Activated naive CD8-positive, alpha-beta T cell treated with anti-CD3 and anti-CD28 coated beads, Interleukin-2, amount 50 U/mL, for 24 hours (primary cell): ENCODE data around the gene NLE1.
"Not testable (repeated sequence)": the region's sequence is repeated elsewhere in the genome, so short reads cannot be mapped to it uniquely, and the experiment has no call there.

Experiments
- ATAC-seq: fragments of 150-1000 bp; cut with Tn5 transposase; one replicate; pipeline ENCODE4 v1.10.0; 2021
- DNase-seq: peaks from one replicate; pipeline ENCODE4 v3.0.0; 2021
- H3K27ac Mint-ChIP-seq: one replicate; pipeline ENCODE4 v1.8.0; 2021; ENCODE audit warnings: mild to moderate bottlenecking, mixed read lengths
- H3K27me3 Mint-ChIP-seq: one replicate; pipeline ENCODE4 v1.8.0; 2021; ENCODE audit warnings: mixed read lengths
- H3K36me3 Mint-ChIP-seq: one replicate; pipeline ENCODE4 v1.8.0; 2021; ENCODE audit warnings: low read depth, mixed read lengths
- H3K4me1 Mint-ChIP-seq: one replicate; pipeline ENCODE4 v1.8.0; 2021; ENCODE audit warnings: mixed read lengths
- H3K4me3 Mint-ChIP-seq: one replicate; pipeline ENCODE4 v1.8.0; 2021; ENCODE audit warnings: mild to moderate bottlenecking, moderate library complexity, mixed read lengths
- H3K9me3 Mint-ChIP-seq: one replicate; pipeline ENCODE4 v1.8.0; 2021; ENCODE audit warnings: mixed read lengths

Gene NLE1

GRCh38 chr17:35141681-35142466 is at the start of gene NLE1:
NLE1 (minus strand) TSS chr17:35142303; CDS start chr17:35142275, 28 bp downstream.
- no peaks in the 10 kb centered on the region for H3K27me3 Mint-ChIP-seq
- peak within 1 kb of the TSS; percentile 86 for H3K4me3 Mint-ChIP-seq
- H3K36me3 Mint-ChIP-seq, result peaks cover 23% of the 10 kb centered on the region
- peak within 1 kb of the TSS; percentile 88 for H3K27ac Mint-ChIP-seq
- peaks cover 18% of the 10 kb centered on the region for H3K4me1 Mint-ChIP-seq
- ATAC-seq, result peak; percentile 93
- H3K9me3 Mint-ChIP-seq, result no peaks in the 10 kb centered on the region
- DNase-seq, result peak; percentile 93

GRCh38 chr17:35191001-35191695 is 49.0 kb upstream of the NLE1 start:
- Mint-ChIP-seq H3K27ac (no peak overlapping the region), H3K36me3 (no peaks in the 10 kb centered on the region), H3K4me1 (peaks cover 60% of the 10 kb centered on the region), H3K9me3 (no peaks in the 10 kb centered on the region), H3K27me3 (no peaks in the 10 kb centered on the region), H3K4me3 (no peak overlapping the region)
- DNase-seq, result no peak
- no peak for ATAC-seq

DNA sequence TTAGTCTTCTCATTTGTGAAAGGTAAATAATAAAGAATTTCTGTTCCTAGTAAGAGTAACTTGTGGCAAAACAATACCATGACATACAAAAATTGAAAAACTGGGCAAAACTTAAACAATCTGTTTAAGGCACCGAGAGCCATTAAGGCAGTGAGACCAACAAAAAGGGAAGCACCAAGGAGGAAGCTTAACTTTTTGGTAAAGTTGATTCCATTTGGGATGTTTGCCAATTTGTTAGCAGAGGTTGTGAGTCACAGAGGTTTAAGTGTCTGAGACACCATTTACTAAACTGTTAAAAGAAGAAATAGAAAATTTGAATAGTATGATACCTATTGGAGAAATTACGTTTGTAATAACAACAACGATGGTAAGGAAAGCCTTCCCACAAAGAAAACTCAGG is 47.2 kb upstream of the NLE1 start:
- H3K27ac Mint-ChIP-seq, result peak overlapping the region; percentile 45
- no peaks in the 10 kb centered on the region for H3K27me3 Mint-ChIP-seq
- no peaks in the 10 kb centered on the region for H3K9me3 Mint-ChIP-seq
- no peaks in the 10 kb centered on the region for H3K36me3 Mint-ChIP-seq
- DNase-seq, result no peak
- H3K4me3 Mint-ChIP-seq, result peak overlapping the region; percentile 67
- no peak for ATAC-seq
- peaks cover 73% of the 10 kb centered on the region for H3K4me1 Mint-ChIP-seq

- no peak for DNase-seq
- Mint-ChIP-seq H3K36me3 (no peaks in the 10 kb centered on the region), H3K27ac (peak overlapping the region; percentile 37), H3K9me3 (no peaks in the 10 kb centered on the region), H3K4me1 (peaks cover 80% of the 10 kb centered on the region), H3K4me3 (peak overlapping the region; percentile 29), H3K27me3 (no peaks in the 10 kb centered on the region)
- peak; percentile 71 for ATAC-seq
Measured at GRCh38 chr17:35188111-35188510, 46.0 kb upstream of the NLE1 start.

- Mint-ChIP-seq H3K4me1 (peaks cover 80% of the 10 kb centered on the region), H3K27me3 (no peaks in the 10 kb centered on the region), H3K27ac (no peak overlapping the region), H3K36me3 (no peaks in the 10 kb centered on the region), H3K4me3 (no peak overlapping the region), H3K9me3 (no peaks in the 10 kb centered on the region)
- no peak for DNase-seq
- no peak for ATAC-seq
Measured at GRCh38 chr17:35187481-35187880, 45.4 kb upstream of the NLE1 start.

DNA sequence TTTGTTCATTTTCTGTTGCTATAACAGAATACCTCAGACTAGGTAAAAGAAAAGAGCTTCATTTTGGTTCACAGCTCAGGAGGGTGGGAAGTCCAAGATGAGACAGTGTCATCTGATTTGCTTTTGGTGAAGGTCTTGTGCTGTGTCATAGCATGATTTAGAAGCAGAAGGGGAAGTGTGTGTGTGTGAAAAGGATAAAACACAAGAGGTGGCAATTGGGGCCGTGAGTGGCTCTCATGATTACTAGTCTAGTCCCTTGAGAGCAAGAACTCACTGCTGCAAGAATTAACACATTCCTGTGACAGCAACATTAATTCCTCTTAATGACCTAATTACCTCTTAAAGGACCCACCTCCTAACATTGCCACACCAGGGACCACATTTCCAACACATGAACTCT is 43.7 kb upstream of the NLE1 start:
- ATAC-seq (peak; percentile 27), DNase-seq (no peak)
- Mint-ChIP-seq H3K4me1 (peaks cover 80% of the 10 kb centered on the region), H3K36me3 (no peaks in the 10 kb centered on the region), H3K4me3 (no peak overlapping the region), H3K9me3 (no peaks in the 10 kb centered on the region), H3K27ac (no peak overlapping the region), H3K27me3 (no peaks in the 10 kb centered on the region)

DNA sequence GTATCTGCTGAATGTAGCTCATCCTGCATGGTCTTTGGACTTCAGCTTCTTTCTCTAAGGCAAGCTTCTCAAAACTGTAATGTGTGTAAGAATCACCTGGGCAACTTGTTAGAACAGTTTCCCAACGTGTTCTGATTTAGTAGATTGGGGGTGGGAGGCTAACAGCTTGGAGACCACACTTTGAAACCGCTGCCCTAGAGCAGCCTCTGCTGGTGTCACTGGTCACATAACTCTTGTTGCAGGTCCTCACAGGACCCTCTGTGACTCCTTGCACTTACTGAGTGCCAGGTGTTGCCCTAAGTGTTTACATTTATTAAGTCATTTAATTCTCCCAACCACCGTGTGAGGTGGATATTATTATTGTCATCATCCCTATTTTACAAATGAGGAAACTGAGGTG is 42.2 kb upstream of the NLE1 start:
- H3K27ac Mint-ChIP-seq, result no peak overlapping the region
- H3K36me3 Mint-ChIP-seq, result no peaks in the 10 kb centered on the region
- H3K4me1 Mint-ChIP-seq, result peaks cover 65% of the 10 kb centered on the region
- H3K27me3 Mint-ChIP-seq, result no peaks in the 10 kb centered on the region
- H3K4me3 Mint-ChIP-seq, result no peak overlapping the region
- H3K9me3 Mint-ChIP-seq, result no peaks in the 10 kb centered on the region
- DNase-seq, result no peak
- no peak for ATAC-seq

- Mint-ChIP-seq H3K27ac (no peak overlapping the region), H3K9me3 (peaks cover 4% of the 10 kb centered on the region), H3K4me1 (peaks cover 61% of the 10 kb centered on the region), H3K36me3 (peaks cover 2% of the 10 kb centered on the region), H3K4me3 (no peak overlapping the region), H3K27me3 (no peaks in the 10 kb centered on the region)
- ATAC-seq (peak; percentile 44), DNase-seq (peak; percentile 47)
Measured at GRCh38 chr17:35183332-35183731, 41.2 kb upstream of the NLE1 start.

DNA sequence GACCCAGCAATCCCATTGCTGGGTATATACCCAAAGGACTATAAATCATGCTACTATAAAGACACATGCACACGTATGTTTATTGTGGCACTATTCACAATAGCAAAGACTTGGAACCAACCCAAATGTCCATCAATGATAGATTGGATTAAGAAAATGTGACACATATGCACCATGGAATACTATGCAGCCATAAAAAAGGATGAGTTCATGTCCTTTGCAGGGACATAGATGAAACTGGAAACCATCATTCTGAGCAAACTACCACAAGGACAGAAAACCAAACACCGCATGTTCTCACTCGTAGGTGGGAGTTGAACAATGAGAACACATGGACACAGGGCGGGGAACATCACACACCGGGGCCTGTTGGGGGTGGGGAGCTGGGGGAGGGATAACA is 37.3 kb upstream of the NLE1 start:
- H3K27ac Mint-ChIP-seq, H3K36me3 Mint-ChIP-seq, H3K27me3 Mint-ChIP-seq, ATAC-seq, DNase-seq, H3K9me3 Mint-ChIP-seq, H3K4me3 Mint-ChIP-seq: not testable (repeated sequence)
- H3K4me1 Mint-ChIP-seq, result peaks cover 63% of the 10 kb centered on the region

- Mint-ChIP-seq H3K27ac (peak overlapping the region; percentile 14), H3K36me3 (peaks cover 2% of the 10 kb centered on the region), H3K4me3 (no peak overlapping the region), H3K4me1 (peaks cover 55% of the 10 kb centered on the region), H3K27me3 (no peaks in the 10 kb centered on the region), H3K9me3 (peaks cover 7% of the 10 kb centered on the region)
- ATAC-seq (no peak), DNase-seq (no peak)
Measured at GRCh38 chr17:35176897-35177296, 34.8 kb upstream of the NLE1 start.

- peaks cover 7% of the 10 kb centered on the region for H3K9me3 Mint-ChIP-seq
- no peak overlapping the region for H3K27ac Mint-ChIP-seq
- DNase-seq (no peak), ATAC-seq (no peak)
- H3K27me3 Mint-ChIP-seq, result no peaks in the 10 kb centered on the region
- H3K4me3 Mint-ChIP-seq, result no peak overlapping the region
- peaks cover 60% of the 10 kb centered on the region for H3K4me1 Mint-ChIP-seq
- H3K36me3 Mint-ChIP-seq, result peaks cover 2% of the 10 kb centered on the region
Measured at GRCh38 chr17:35175638-35176415, 33.7 kb upstream of the NLE1 start.

GRCh38 chr17:35174835-35175334 is 32.8 kb upstream of the NLE1 start:
- no peaks in the 10 kb centered on the region for H3K27me3 Mint-ChIP-seq
- no peak overlapping the region for H3K4me3 Mint-ChIP-seq
- no peak overlapping the region for H3K27ac Mint-ChIP-seq
- DNase-seq (no peak), ATAC-seq (no peak)
- H3K4me1 Mint-ChIP-seq, result peaks cover 60% of the 10 kb centered on the region
- H3K9me3 Mint-ChIP-seq, result peaks cover 7% of the 10 kb centered on the region
- H3K36me3 Mint-ChIP-seq, result peaks cover 2% of the 10 kb centered on the region

DNA sequence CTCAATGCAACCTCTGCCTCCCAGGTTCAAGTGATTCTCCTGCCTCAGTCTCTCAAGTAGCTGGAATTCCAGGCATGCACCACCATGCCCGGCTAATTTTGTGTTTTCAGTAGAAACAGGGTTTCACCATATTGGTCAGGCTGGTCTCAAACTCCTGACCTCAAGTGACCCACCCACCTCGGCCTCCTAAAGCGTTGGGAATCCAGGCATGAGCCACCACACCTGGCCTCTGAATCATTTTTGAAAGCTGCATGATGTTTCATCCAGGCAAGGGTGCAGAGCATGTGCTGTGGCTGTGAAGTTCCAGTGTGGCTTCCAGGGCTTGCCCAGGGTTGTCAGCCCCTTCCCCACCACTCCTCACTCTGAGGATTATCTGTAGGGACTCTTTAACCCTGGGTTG is 30.2 kb upstream of the NLE1 start:
- ATAC-seq, H3K27me3 Mint-ChIP-seq, H3K36me3 Mint-ChIP-seq, H3K4me3 Mint-ChIP-seq, DNase-seq, H3K9me3 Mint-ChIP-seq: not testable (repeated sequence)
- Mint-ChIP-seq H3K4me1 (peaks cover 44% of the 10 kb centered on the region), H3K27ac (peak overlapping the region; percentile 54)

DNA sequence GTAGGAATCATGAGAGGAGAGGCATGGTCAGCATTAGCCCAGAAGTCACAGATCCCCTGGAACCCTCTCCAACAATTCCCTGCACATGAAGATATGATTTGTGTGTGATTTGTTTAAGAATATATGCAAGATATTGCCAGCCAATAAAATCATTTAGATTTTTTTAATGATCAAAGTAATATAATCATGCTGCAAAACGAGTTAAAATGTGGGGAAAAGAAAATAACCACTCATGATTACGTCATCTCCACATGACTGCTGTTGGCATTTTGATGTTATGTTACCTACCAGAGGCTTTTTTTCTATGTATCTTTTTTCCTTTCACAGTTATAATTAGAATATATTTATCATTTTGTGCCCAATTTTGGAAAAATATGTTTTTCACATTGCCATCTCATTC is 29.7 kb upstream of the NLE1 start:
- DNase-seq, result no peak
- H3K27ac Mint-ChIP-seq, result peak overlapping the region; percentile 67
- no peaks in the 10 kb centered on the region for H3K36me3 Mint-ChIP-seq
- peaks cover 40% of the 10 kb centered on the region for H3K4me1 Mint-ChIP-seq
- H3K4me3 Mint-ChIP-seq, result no peak overlapping the region
- ATAC-seq, result no peak
- H3K9me3 Mint-ChIP-seq, result no peaks in the 10 kb centered on the region
- no peaks in the 10 kb centered on the region for H3K27me3 Mint-ChIP-seq
